GM19438 (cell line): ENCODE data around the gene SLC22A23.

Source experiments
- ATAC-seq: cut with Tn5 transposase; IDR thresholded peaks from one replicate; pipeline ENCODE4 v1.9.1; 2021; ENCODE audit warnings: low read depth; ENCODE audit not compliant: unreplicated experiment

Gene SLC22A23

DNA sequence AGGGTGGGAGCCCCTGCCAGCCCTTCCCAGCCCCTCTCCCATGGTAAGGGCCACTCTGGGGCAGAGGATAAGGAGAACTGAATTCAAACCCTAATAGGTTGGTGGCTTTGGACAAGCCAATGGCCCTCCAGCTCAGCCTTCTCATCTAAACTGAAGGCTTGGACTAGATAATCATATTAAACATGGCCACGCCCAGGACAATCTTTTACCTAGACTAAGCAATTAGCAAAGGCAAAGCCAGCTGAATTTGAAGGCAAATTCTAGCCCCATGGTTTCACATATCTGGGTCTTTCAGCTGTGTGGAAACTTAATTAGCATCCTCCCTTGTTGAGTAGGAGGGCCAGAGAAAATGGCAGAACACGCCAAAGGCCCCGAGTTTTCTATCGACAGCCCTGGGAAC is 10.7 kb downstream of the SLC22A23 start:
- no peak for ATAC-seq

DNA sequence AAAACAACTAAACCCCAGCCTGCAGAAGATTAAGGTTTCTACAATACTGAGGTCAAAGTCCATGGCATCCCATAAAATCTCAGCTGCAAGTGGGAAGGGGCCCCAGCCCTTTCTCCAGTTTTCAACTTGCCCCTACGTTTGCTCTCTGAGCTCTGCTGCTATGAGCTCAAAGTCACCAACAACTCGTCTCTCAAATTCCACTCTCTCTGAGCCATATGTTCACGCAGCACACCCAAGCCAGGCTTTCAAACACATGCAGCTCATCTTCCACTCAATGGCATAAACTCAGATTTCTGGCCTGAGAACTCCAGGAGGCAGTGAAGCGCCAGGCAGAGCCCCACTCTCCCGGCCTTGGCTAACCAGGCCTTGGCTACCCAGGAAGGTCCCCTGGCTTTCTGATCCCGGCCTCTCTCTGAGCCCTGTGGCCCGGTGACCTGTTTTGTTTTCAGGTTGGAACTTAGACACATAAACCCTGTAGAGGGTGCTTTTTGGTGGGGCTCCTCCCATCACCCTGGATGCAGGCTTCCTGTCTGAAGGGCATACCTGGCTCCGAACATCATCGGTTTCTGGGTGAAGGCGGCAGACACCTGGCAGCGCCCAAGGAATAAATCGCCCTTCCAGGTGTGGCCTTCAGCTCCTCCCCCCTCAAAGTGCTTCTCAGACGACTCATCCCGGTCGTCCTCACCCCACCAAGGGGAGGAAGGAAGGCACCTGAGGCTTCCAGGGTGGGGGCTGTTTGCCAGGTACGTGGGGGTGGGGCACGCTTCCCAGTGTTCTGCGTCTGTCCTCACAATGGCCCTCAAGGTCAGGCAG is 12.4 kb downstream of the SLC22A23 start:
- no peak for ATAC-seq

DNA sequence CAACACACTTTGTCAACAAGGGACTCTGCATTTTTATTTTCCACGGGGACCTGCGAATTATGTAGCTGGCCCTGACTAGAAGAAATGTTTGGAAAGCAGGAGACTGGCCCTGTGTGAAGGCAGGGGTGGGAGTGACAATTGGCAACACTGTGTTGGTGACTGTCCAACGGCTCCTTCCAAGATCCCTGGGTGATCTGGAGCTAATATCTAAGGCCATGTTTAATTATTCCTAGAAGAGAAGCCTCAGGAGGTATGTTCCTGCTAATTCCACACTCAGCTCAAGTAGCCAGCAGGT is 13.7 kb downstream of the SLC22A23 start:
- no peak for ATAC-seq

DNA sequence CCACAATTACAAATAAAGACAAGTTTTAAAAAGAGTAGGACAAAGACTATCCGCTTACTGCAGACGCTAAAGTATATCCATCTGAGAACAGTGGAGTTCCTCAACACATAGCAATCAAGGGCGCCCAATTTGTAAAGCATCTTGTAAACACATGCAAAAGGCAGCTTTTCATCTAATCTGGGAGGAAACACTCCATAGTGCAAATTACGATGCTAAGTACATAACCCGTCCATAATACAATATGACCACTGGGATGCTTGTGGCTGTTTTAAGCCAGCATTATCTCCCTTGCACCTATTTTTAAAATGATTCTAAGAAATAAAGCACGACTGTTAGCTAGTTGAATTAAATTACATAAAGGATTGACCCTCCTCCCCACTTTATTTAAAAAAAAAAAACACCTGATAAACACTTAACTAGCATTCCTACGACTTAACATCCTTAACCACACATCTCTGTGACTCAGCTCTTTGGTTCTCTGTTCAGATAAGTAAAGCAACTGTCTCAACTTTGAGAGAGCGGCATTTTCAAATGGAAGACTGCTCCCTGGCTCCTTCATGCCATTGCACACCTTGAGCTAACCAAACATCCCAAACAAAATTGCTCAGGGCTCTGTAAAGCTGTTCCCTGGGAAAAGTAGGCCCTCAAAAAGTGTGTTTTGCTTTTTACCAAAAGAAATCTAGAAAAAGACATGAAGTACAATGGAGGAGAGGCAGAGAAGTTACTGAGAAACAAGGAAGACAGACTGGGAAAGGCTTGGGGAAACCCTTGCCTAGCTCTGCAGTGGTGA is 14.2 kb downstream of the SLC22A23 start:
- no peak for ATAC-seq

DNA sequence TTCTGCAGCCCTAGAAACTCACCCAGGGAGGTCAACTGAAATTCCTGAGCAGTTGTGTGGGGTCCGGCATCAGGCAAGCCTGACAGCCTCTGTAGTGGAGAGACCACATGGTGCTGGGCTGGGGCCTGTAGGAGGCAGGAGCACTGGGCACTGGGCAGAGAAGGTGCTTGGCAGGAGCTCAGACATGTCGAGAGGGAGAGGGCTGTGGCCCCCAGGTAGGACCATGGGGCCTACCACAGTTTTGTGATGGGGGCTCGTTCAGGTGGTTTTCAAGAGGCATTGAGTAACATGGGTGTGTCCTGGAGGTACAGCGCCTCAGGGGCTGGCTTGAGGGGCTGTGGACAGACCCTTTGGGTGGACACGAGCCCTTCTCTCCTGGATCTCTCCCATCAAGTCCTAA is 15.9 kb downstream of the SLC22A23 start:
- ATAC-seq, result no peak

DNA sequence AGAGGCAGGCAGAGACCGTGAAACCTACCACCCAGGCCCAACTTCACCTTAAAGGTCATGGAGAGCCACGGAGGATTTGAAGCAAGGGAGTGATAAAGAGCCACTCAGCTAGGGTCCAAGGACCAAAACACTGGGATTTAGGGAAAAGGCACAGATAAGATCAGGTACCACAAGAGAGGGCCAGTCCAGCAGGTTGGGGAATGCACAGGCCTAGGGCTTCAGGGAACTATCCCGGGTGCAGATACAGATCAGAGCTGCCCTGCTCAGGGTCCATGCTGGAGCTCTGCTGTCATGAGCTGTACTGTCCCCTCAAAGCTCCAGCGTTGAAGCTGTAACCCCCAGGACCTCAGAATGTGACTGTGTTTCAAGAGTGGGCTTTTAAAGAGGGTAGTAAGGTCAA is 16.9 kb downstream of the SLC22A23 start:
- no peak for ATAC-seq

DNA sequence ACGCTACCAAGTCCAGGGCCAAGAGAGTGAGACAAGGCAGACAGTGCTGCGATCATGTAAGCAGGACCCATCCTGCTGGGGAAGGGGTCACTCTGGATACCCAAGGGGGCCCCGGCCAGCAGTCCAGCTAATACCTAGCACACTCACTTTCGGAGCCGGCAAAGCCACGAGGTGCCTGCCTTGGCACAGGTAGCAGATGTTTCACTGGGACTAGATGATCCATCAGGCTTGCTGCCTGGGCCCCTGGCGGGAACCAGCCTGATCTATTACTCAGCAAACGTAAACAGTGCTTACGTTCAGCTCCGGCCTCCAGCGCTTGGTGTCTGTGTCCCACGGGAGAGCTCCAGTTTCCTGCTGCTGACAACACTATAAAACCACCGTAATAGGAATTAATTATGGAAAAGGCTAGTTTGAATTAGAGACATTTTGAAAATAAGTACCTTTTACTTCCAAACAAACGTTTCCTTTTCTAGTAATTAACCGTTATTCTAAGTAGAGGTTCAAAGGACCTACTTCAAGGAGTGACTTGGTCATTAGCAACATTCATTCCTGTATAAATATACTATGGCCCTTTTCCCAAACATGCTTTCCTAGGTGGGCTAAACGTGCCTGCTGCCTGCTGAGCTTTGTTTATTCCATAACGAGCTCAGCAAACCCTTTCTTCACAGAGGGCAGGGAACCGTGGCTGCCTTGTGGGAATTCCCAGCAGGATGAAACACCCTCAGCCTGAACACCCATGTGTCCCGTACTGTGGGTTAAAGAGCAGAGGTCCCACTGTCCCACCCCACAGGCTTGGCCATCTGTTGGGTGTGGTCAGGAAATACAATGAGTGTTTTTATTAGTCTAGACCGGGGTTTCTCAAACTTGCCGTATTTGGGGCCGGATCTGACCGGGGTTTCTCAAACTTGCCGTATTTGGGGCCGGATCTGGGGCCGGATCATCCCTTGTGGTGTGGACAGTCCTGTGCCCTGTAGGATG is 18.4 kb downstream of the SLC22A23 start:
- no peak for ATAC-seq

DNA sequence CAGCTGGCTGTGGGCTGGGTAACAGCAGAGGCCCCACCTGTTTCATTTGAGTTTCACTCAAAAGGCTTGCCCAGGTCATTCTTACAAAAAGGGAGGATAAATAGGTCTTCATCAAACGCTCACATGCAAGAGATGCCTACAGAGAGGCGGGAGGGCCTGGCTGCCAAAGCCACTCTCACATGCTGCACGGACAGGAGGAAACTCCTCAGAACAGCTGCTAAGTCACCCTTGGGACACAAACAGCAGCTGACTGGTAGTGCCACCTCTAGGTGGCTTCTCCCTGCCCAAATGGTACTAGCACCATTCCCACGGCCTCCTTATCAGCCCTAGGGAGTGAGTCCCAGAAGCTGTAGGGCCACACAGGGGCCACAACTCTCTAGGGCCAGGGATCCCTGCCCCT is 23.8 kb downstream of the SLC22A23 start:
- ATAC-seq, result no peak

DNA sequence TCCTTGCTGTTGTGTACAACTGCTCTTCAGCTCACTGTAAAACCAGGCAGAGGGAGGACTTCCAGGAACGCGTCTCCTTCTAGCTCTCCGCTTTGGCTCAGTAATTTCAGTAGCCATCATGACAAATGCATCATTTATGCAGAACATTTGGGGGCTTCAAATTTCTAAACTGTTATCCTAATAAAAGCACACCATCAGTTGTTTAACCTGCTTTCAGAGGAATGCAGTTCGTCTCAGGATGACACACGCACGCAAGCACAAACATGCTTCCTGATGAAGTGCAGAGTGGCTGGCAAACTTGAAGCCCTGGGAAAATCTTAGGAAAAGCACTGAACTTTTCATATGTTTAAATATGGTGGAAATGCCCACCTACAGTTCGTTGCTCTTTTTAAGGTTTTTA is 24.4 kb downstream of the SLC22A23 start:
- ATAC-seq, result no peak

DNA sequence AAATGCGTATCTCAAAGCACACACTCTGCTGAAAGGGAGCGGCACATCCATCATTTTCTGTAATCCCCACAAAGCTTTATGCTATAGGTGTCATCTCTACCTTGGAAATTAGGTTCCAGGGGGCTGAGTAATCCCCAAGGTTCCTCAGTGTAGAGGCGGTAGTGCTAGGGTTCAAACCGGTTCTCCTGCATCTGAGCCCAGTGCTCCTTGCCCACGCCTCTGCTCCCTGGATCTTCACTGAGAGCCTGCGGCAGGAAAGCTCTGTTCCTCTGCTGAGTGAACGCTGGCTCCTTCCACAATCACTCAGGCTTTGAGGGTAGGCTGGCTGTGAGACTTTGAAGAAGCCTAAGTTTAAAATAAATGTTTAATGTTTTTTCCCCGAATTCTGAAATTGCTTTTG is 24.9 kb downstream of the SLC22A23 start:
- no peak for ATAC-seq

DNA sequence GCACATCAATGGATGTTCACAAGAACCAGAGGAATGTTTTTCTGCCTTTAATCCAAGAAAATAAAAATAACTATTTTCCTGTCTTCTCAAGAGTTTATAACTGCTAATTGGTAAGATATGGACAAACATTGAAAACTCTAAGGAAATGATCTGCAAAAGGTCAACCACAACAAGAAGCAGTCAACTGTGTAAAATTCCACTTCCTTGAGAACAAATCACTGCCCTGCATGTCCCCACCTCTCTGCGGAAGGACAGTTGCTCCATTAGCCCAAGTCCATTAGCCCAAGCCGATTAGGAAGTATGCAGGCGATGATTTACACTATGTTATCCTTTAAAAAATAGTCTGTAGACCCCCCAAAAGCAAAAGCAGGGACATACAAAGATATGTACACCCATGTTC is 27.6 kb downstream of the SLC22A23 start:
- ATAC-seq, result no peak

DNA sequence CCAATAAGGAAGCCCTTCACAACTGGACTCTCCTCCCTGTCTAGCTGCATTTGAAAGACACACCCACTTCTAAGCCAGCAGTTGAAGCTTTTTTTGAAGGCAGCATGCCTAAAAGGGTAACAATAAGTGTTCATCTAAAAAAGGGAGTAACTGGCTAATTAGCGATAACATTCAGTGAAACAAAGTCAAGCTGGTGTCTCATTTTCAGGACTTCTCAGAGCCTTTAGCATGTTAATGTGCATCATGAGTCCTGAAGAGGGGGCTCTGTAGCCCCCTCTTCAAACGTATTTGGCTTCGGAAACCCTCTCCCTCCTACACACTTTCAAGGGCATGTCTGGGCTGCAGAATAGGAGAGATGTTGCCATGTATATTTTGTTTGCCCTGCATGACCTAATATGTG is 28.1 kb downstream of the SLC22A23 start:
- no peak for ATAC-seq

DNA sequence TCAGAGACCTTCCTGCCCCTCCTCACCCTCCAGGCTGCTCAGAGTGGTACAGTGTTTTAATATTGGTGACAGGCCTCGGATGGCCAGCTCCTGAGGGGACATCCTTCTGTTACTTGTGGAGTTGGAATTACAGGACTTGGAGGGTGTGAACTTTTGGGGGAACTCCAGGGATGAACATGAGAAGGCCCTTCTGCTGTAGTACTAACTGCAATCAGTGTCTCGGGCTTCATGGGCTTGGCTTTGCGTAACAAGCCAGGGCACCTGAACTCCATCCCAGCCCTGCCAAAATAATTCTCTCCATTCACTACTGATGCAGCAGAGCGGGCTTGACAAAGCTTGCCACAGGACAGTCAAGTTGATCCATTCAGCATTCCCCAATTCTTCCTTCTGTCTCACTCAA is 28.6 kb downstream of the SLC22A23 start:
- ATAC-seq, result no peak

DNA sequence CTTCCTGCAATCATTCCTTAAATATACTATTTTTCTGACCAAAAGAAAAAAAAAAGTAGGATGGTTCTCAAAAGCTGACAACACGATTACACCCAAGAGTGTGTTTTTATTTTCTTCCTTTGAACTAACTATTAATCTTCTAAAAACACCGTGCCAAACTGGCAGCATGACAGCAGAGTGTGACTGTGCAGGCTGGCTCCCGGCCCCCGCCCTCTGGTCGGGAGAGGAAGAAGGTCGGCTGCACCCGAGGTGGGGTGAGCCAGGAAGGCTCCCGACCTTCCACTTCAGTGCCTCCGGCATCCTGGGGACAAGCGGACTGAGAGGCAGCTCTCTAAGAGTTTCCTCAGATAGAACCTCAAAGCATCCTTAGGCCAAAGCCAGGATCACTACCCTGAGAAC is 29.2 kb downstream of the SLC22A23 start:
- no peak for ATAC-seq

DNA sequence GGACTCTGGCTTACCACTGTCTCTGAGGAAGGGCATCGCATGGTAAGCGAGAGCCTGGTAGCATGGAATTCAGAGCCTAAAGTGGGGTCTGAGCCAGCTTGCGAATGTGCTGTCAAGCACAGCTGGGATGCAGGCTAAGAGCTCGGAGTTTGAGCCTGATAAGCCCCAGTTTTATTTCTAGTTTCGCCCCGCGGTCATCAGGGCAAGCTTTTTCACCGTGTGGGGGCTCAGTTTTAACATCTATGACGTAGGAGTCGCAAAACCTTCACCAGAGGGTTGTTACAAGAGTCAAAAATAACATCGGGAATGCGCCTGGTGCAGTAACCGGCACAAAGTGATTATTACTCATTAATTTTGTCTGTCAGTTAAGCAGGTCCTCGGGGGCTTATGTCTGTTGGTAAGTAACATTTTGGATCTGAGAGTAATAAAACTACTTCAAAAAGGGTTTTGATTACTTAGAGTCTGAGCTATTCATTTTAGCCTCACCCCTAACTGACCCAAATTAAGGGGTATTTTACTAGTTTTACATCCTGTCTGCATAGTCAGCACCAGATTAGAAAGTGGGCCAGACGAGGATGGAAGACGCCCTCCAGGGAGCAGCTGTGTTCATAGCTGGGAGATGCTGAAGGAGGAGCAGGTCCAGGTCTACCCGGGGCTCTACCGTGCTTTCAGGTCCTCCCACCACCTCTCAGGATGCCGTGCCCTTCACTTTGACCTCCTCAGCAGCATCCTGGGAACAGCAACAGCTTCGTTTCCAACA is 29.7 kb downstream of the SLC22A23 start:
- ATAC-seq, result no peak

DNA sequence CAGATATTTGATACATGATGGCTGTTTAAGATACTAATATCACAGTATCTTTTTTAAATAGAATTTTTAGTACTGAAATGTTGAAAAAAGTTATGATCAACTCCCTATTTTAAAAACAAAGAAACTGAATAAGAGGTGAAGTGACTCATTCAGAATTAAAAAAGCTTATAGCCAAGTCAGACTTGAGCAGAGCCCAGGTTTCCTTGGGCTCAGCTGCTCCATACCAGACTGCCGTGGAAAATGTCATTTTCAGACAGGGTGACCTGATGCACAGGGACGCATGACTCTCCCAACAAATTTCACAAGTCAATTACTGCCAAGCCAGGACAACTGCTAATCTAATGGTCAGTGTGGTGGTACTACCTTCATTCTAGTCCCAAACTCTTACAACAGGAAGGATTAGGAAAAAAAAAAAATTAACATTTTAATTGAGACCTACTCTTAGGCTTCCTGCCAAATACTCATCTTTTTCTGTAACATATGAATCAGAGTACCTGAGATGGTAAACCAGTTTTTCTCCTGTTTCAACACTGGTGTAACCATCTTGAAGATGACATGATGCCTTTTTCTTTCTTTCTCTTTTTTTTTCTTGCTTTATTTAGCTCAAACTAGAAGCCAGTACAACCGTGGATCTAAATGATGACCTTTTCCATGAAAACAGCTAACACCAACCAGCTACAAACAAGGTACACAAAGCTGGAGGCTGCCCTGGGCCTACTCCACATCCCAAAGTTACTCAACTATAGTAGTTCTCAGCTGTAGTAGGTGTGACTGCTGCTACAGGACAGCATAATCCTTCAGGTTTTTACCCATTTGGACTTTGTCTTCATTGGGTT is 30.5 kb downstream of the SLC22A23 start:
- ATAC-seq, result no peak

DNA sequence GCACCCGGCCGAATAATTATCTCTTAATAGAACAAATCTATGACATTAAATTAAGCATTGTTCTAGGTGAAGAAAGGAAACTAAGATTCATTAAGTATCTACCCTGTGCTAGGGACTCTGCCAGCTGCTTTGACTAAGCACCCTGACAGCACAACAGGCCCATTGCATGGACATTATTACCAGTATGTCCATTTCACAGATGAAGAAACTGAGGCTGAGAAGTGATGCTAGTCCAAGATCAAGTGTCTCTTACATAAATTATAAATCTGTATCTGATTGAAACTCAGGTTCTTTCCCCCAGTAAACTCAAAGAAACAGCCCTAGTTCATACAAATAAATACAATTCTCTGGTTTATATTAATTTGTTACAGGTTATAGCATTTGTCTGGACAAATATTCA is 31.3 kb downstream of the SLC22A23 start:
- no peak for ATAC-seq

DNA sequence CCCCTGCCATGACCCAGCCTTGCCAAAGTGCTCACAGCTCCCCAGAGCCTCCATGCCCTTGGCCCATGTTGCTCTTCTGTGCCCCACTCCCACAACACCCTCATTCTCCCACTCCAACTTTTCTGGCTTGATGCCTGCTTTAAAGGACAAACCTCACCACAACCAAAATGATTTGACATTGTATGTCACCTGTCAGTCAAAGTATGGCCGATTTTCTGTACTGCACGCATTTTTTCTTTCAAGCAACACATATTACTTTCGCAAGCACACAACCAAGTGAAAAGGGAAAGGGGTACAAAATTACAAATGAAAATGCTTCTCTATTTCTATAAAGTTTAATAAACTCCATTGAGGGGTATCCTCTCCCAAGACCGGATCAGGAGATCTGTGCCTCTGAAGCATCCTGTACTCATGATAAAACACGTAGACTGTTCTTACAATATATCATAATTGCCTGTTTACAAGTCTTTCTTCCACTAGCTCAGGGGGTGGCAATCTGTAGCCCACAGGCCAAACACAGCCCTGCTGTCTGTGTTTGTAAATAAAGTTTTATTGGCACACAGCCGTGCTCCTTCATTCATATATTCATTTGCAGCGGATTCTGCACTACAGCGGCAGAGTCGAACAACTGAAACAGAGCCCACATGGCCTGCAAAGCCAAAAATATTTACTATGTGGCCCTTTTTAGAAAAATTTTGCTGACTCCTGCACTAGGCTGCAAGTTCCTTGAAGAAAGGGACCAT is 32.5 kb downstream of the SLC22A23 start:
- no peak for ATAC-seq
